Duodenal mucosa (tissue), 2 donors: ENCODE data around the gene ONECUT2.

Source experiments
- H3K27ac ChIP-seq: one replicate; pipeline ENCODE4 v1.7.0; 2013; ENCODE audit warnings: low read depth, low read length
- H3K27me3 ChIP-seq, 2 donors: one replicate each; pipeline ENCODE4 v1.7.0; 2013; ENCODE audit warnings: low read length in 2 of 2, control low read depth in 1 of 2; ENCODE audit not compliant: insufficient read depth in 2 of 2, control insufficient read depth in 1 of 2
- H3K36me3 ChIP-seq, 2 donors: one replicate each; pipeline ENCODE4 v1.7.0; 2013; ENCODE audit warnings: low read length in 2 of 2, control low read depth in 1 of 2; ENCODE audit not compliant: insufficient read depth in 2 of 2, control insufficient read depth in 1 of 2
- H3K4me1 ChIP-seq, 2 donors: one replicate each; pipeline ENCODE4 v1.7.0; 2013; ENCODE audit warnings: low read length in 2 of 2, control low read depth in 1 of 2; ENCODE audit not compliant: insufficient read depth in 2 of 2, control insufficient read depth in 1 of 2
- H3K4me3 ChIP-seq, 2 donors: one replicate each; pipeline ENCODE4 v1.7.0; 2013; ENCODE audit warnings: low read length in 2 of 2, low read depth in 1 of 2
- H3K9ac ChIP-seq, 2 donors: one replicate each; pipeline ENCODE4 v1.7.0; 2013; ENCODE audit warnings: low read length in 2 of 2, low read depth in 1 of 2
- H3K9me3 ChIP-seq, 2 donors: one replicate each; pipeline ENCODE4 v1.7.0; 2013; ENCODE audit warnings: low read length in 2 of 2, control low read depth in 1 of 2; ENCODE audit not compliant: control insufficient read depth in 1 of 2

Gene ONECUT2

DNA sequence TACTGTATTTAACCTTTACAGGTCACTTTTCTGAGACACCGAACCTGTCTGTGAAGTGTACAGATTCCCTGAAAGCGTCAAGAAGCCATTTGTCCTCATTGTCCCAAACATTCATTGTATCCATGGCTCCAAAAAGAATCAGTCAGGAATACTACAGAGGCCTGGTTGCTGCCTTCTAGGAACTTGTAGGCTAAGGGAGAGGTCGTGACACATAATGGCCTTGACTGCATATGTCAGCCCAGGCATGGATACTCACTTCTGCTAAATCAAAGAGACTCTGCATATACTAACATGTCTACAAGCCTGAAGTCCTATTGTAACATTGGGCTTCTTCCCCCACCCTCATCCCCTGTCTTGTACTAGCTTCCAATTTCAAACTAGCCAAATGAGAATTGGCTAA, 40.2 kb downstream of the ONECUT2 start:
- Histone ChIP-seq H3K27ac (no peak overlapping the region), H3K4me3 (no peak overlapping the region), H3K9me3 (no peaks in the 10 kb centered on the region), H3K36me3 (peaks cover 3 to 33% of the 10 kb centered on the region in 2 donors), H3K27me3 (no peaks in the 10 kb centered on the region), H3K4me1 (peaks cover 0 to 10% of the 10 kb centered on the region in 2 donors), H3K9ac (no peak overlapping the region)

- Histone ChIP-seq H3K4me3 (no peak overlapping the region), H3K36me3 (peaks cover 3 to 28% of the 10 kb centered on the region in 2 donors), H3K9me3 (no peaks in the 10 kb centered on the region), H3K27ac (no peak overlapping the region), H3K4me1 (peaks cover 0 to 9% of the 10 kb centered on the region in 2 donors), H3K9ac (no peak overlapping the region), H3K27me3 (no peaks in the 10 kb centered on the region)
These were observed 40.7 kb downstream of the ONECUT2 start for GRCh38 chr18:57475903-57476302.

DNA sequence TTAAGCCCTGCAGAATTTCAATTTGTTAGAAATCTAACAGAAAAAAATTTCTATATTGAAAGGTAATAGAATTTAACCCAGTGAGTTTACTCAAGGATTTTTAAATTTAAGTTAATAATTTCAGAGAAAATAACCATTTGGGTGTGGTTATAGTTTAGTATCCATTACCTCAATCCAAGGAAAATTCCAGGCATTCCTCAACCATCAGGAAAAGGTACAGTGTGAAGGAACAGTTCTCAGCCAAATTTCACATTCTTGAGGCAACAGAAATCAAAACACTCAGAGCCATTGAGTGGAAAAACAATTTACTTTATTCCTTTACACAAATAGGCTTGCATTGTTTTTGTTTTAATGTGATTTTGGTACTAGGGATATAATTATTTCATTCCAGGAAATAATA, 45.6 kb downstream of the ONECUT2 start:
- Histone ChIP-seq H3K27ac (no peak overlapping the region), H3K36me3 (peaks cover 3 to 20% of the 10 kb centered on the region in 2 donors), H3K4me3 (no peak overlapping the region), H3K27me3 (no peaks in the 10 kb centered on the region), H3K9me3 (no peaks in the 10 kb centered on the region), H3K9ac (no peak overlapping the region), H3K4me1 (no peaks in the 10 kb centered on the region)

- Histone ChIP-seq H3K4me3 (no peak overlapping the region), H3K27me3 (no peaks in the 10 kb centered on the region), H3K9me3 (no peaks in the 10 kb centered on the region), H3K36me3 (no peaks in the 10 kb centered on the region), H3K4me1 (peaks cover 0 to 4% of the 10 kb centered on the region in 2 donors), H3K27ac (no peak overlapping the region), H3K9ac (no peak overlapping the region)
These were observed 62.5 kb downstream of the ONECUT2 start for GRCh38 chr18:57497372-57498294.

GRCh38 chr18:57498682-57499256, 63.6 kb downstream of the ONECUT2 start:
- H3K27me3 ChIP-seq, result no peaks in the 10 kb centered on the region
- H3K36me3 ChIP-seq, result no peaks in the 10 kb centered on the region
- no peak overlapping the region for H3K9ac ChIP-seq
- H3K9me3 ChIP-seq, result no peaks in the 10 kb centered on the region
- H3K27ac ChIP-seq, result no peak overlapping the region
- peaks cover 0 to 4% of the 10 kb centered on the region in 2 donors for H3K4me1 ChIP-seq
- H3K4me3 ChIP-seq, result no peak overlapping the region

GRCh38 chr18:57502624-57503023, 67.5 kb downstream of the ONECUT2 start:
- no peaks in the 10 kb centered on the region for H3K36me3 ChIP-seq
- no peaks in the 10 kb centered on the region for H3K9me3 ChIP-seq
- peaks cover 0 to 3% of the 10 kb centered on the region in 2 donors for H3K4me1 ChIP-seq
- H3K9ac ChIP-seq, result no peak overlapping the region
- no peaks in the 10 kb centered on the region for H3K27me3 ChIP-seq
- no peak overlapping the region for H3K4me3 ChIP-seq
- no peak overlapping the region for H3K27ac ChIP-seq

DNA sequence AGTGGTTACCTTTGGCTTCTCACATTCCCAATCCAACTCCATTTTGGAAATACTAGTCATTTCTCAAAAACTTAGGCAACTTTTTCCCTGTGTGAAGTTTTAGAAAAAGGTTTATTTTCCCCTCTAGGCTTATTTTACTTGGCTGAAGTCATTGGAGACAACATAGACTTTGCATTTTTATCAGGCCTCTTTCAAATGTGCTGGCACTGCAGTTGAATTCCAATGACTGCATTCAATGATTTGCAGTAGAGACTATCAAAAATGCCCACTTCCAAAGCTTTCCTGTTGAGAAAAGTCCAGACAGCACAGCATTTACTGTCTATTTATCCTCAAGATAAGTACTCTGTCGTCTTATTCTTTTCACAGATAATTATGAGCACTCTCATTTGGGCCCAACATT, 70.1 kb downstream of the ONECUT2 start:
- H3K4me1 ChIP-seq, result no peaks in the 10 kb centered on the region
- peaks cover 0 to 4% of the 10 kb centered on the region in 2 donors for H3K27me3 ChIP-seq
- H3K9ac ChIP-seq, result no peak overlapping the region
- H3K27ac ChIP-seq, result no peak overlapping the region
- H3K9me3 ChIP-seq, result no peaks in the 10 kb centered on the region
- no peak overlapping the region for H3K4me3 ChIP-seq
- H3K36me3 ChIP-seq, result no peaks in the 10 kb centered on the region

DNA sequence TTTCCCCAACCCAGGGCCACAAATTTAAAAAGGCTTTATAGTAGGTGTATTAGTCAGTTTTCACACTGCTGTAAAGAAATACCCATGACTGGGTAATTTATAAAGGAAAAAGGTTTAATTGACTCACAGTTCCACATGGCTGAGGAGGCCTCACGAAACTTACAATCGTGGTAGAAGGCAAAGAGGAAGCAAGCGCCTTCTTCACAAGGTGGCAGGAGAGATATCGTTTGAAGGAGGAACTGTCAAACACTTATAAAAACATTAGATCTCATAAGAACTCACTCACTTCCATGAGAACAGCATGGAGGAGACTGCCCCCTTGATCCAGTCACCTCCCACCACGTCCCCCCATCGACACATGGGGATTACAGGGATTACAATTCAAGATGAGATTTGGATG, 80.9 kb downstream of the ONECUT2 start:
- Histone ChIP-seq H3K4me1 (no peaks in the 10 kb centered on the region), H3K36me3 (no peaks in the 10 kb centered on the region), H3K9ac (no peak overlapping the region), H3K9me3 (no peaks in the 10 kb centered on the region), H3K4me3 (no peak overlapping the region), H3K27me3 (no peaks in the 10 kb centered on the region), H3K27ac (no peak overlapping the region)

GRCh38 chr18:57518533-57518932, 83.4 kb downstream of the ONECUT2 start:
- Histone ChIP-seq H3K4me1 (peaks cover 0 to 4% of the 10 kb centered on the region in 2 donors), H3K27me3 (no peaks in the 10 kb centered on the region)

DNA sequence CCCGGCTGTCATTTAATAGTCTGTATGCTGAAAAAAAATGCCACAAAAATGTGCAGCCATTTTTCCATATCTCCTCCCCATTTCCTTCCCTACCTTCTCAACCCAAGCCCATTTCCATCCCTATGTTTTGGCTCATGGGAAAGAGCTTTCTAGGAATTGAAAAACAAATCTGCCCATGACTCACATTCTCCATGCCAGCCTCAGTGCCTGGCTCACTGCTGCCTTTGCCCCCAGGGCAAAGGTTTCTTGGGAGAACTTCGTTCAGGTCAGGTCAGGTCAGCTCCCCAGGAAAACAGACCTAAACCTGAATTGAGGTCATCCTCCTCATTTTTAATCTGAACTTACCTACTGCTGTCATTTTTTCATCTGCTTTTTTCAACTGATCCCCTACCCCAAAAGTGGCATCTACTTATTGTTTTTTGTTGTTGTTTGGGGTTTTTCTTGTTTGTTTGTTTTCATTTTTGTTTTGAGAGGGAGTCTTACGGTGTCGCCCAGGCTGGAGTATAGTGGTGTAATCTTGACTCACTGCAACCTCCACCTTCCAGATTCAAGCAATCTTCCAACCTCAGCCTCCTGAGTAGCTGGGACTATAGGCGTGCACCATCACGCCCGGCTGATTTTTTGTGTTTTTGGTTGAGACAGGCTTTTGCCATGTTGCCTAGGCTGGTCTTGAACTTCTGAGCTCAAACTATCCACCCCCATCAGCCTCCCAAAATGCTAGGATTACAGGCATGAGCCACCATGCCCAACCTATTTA, 84.7 kb downstream of the ONECUT2 start:
- no peaks in the 10 kb centered on the region for H3K27me3 ChIP-seq
- H3K36me3 ChIP-seq, result no peaks in the 10 kb centered on the region

More at GRCh38 chr18:57518533-57518932, 83.4 kb downstream of the ONECUT2 start:
- Histone ChIP-seq H3K4me3 (no peak overlapping the region), H3K27ac (no peak overlapping the region), H3K36me3 (no peaks in the 10 kb centered on the region), H3K9me3 (no peaks in the 10 kb centered on the region), H3K9ac (no peak overlapping the region)

More for the DNA sequence above, 84.7 kb downstream of the ONECUT2 start:
- peaks cover 0 to 6% of the 10 kb centered on the region in 2 donors for H3K4me1 ChIP-seq
- H3K27ac ChIP-seq, result no peak overlapping the region
- H3K9me3 ChIP-seq, result peaks cover 0 to 2% of the 10 kb centered on the region in 2 donors
- no peak overlapping the region for H3K4me3 ChIP-seq
- no peak overlapping the region for H3K9ac ChIP-seq
